ENCODE data around the gene CASZ1. TPM values are rescaled to one million over a fixed set of nuclear protein-coding genes. Genes with fewer than 3 reads are reported as not detected.

The CASZ1 gene
- total RNA-seq, 2 experiments from 2014 or later: 8.1 to 9.0 TPM

DNA sequence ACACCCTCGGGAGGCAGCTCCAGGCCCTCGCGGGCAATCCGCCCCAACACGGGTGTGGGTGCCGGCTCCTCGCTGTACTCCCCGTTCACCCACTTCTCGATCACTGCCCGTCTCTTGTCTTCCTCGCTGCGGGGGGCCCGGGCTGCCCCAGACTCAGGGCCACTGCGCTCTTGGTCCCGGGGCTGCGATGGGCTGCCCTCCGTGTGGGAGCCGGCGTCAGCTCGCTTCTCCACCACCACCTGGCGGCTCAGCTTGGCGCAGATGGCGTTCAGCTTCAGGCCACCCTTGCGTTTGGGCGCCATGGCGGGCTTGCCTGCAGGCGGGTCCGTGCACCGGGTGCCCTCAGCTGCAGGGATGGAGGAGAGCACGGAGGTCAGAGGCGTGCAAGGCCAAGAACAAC, 131.2 kb downstream of the CASZ1 start:
- Mint-ChIP-seq H3K27ac (no peak overlapping the region), H3K9me3 (no peaks in the 10 kb centered on the region), H3K36me3 (ENCODE audit: low read depth) (no peaks in the 10 kb centered on the region), H3K4me3 (no peak overlapping the region), H3K27me3 (no peaks in the 10 kb centered on the region), H3K4me1 (no peaks in the 10 kb centered on the region)
- no peak for DNase-seq
- CTCF ChIA-PET: no interaction called here
- POLR2A ChIA-PET: no interaction called here

DNA sequence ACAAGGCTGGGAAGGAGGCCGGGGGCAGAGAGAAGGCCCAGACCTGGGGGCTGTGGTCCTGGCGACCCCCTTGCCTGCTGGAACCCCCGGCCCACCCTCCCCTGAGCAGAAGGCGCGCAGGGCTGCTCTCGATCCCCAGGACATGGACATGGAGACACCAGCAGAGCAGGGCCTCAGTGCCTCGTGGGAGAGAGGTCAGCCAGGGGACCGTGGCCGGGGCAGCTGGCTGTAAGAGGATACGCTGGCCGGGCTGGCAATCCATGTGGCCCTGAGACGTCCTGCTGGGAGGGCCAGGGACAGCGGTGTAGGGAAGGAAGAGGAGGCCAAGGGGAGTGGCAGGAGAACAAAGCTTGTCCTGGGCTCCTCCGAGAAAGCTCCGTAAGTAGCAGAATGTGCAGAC, 132.2 kb downstream of the CASZ1 start:
- Mint-ChIP-seq H3K27me3 (no peaks in the 10 kb centered on the region), H3K4me1 (no peaks in the 10 kb centered on the region), H3K9me3 (no peaks in the 10 kb centered on the region), H3K27ac (no peak overlapping the region), H3K36me3 (ENCODE audit: low read depth) (no peaks in the 10 kb centered on the region), H3K4me3 (no peak overlapping the region)
- POLR2A ChIA-PET: no interaction called here
- no peak for DNase-seq
- CTCF ChIA-PET: no interaction called here

DNA sequence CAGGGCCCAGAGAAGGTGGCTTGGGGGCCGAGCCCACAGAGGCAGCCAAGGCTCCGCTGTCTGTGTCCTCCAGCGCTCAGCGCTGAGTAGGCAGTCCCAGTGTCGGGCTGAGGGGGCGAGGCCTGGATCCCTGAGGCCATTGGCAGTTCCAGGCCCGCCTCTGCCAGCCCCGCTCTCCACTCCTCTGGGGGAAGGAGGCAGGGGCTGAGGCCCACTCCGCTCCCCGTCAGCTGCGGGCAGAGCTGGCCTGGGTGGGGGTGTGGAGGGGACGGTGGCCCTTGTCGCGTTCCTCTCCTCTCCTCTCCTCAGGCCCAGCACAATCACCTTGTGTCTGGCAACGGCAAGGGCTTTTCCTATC, 132.8 kb downstream of the CASZ1 start:
- no peaks in the 10 kb centered on the region for H3K9me3 Mint-ChIP-seq
- ChIA-PET POLR2A (no interaction called here), CTCF (no interaction called here)
- H3K4me1 Mint-ChIP-seq: no peaks in the 10 kb centered on the region
- no peaks in the 10 kb centered on the region for H3K36me3 Mint-ChIP-seq (ENCODE audit: low read depth)
- no peak overlapping the region for H3K4me3 Mint-ChIP-seq
- no peaks in the 10 kb centered on the region for H3K27me3 Mint-ChIP-seq
- no peak overlapping the region for H3K27ac Mint-ChIP-seq
- DNase-seq: no peak

DNA sequence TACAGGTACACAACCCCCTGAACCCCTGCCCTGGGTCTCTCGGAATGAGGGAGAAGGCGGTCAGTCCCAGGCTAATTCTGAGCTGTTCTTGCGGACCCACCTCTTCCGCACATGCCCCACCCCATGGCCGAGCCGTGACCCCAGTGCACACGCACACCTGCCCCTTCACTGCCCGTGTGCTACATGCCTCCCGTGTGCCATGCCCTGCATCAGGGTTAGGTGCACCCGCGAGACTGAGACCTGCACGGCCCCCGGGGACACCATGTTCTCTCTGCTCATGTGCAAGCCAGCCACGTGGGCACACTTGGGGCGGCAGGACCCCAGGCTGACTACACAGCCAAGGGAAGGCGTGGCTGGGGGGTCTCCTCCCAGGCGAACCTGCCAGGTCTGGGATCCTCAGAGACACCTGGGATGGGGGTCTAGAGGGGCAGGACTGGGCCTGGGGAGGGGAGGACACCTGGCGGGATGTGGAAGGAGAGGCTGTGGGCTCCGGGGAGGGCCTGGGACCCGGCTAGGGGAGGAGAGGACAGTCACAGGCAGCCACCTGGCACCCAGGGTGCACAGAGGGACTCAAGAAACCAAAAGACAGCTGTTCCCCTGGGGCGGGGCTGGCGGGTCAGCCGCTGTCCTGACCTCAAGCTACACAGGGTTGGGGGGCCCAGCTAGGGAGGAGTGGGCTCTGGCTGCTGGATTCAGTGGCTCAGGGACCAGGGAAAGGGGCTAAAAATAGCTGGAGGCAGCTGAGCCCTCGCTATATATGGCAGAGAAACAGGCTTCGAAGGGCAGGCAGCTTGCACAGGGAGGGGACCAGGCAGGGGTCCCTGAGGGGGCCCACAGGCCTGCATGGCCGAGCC, 133.4 kb downstream of the CASZ1 start:
- H3K4me3 Mint-ChIP-seq: no peak overlapping the region
- ChIA-PET CTCF (no interaction called here), POLR2A (no interaction called here)
- H3K27ac Mint-ChIP-seq: no peak overlapping the region
- H3K36me3 Mint-ChIP-seq (ENCODE audit: low read depth): no peaks in the 10 kb centered on the region
- no peaks in the 10 kb centered on the region for H3K27me3 Mint-ChIP-seq
- H3K4me1 Mint-ChIP-seq: no peaks in the 10 kb centered on the region
- H3K9me3 Mint-ChIP-seq: no peaks in the 10 kb centered on the region
- no peak for DNase-seq

DNA sequence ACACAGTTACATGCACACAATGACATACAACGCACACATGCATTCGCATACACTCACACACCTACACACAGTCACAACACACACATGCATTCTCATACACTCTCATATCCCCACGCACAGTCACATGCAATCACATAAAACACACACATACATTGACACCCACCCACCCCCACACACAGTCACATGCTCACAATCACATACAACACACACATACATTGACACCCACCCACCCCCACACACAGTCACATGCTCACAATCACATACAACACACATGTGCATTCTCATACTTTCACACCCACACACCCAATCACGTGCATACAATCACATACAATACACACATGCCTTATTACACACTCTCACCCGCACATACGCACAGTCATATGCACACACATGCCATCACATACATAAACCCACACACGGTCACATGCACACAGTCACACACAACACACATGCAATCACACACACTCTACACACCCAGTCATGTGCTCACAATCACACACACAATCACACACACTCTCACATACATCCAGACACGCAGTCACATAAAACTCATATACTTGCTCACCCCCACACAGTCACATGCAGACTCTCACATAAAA, 134.3 kb downstream of the CASZ1 start:
- POLR2A ChIA-PET: no interaction called here
- H3K36me3 Mint-ChIP-seq (ENCODE audit: low read depth): no peaks in the 10 kb centered on the region

DNA sequence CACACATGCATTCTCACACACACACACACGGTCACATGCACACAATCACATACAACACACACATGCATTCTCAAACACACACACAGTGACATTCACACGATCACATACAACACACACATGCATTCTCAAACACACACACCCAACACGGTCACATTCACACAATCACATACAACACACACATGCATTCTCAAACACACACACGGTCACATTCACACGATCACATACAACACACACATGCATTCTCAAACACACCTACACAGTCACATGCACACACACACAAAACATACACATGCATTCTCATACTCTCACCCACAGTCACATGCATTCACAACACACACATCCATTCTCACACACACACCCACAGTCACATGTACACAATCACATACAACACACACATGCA, 135.0 kb downstream of the CASZ1 start:
- ChIA-PET CTCF (no interaction called here), POLR2A (no interaction called here)

More for the DNA sequence above, 134.3 kb downstream of the CASZ1 start:
- DNase-seq: no peak
- H3K4me3 Mint-ChIP-seq: no peak overlapping the region
- no peaks in the 10 kb centered on the region for H3K9me3 Mint-ChIP-seq
- no peaks in the 10 kb centered on the region for H3K27me3 Mint-ChIP-seq
- CTCF ChIA-PET: no interaction called here
- no peak overlapping the region for H3K27ac Mint-ChIP-seq
- no peaks in the 10 kb centered on the region for H3K4me1 Mint-ChIP-seq

DNA sequence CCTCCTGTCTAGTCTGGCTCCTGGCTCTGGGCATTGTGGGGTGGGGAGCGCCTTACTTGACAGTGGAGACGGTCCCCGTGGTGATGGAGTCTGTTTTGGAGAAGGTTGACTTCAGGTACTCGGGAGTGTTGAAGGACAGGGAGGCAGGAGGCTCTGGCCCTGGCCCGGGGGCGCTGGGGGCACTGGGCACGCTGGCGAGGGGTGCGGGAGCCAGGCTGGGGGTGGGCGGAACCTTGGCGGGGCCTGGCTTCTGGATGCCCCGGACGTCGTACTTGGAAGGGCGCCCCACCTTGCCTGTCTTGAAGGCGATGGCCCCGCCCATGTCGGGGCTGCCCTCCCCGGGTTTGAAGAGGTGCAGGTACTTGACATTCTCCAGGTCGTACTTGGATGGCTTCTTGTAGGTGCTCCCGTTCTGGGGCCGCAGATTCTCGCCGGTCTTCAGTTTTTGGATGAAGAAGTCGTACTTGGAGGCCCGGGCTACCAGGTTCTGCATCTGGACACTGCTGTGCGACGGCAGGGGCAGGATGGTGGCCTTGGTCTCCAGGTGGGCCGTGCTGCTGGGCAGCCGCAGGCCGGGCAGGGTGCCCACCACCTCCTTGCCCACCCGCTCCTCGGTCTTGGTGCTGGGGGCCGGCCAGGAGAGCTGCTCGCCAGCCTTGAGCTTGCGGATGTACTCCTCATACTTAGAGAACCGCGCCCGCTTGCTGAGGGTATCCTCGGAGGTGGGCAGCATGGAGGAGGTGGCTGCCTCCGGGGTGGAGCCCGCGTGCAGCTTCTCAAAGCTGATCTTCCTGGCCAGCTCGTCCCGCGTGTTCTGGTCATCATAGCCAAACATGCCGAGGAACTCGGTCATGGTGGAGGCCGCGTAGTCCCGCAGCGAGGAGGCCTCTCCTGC, 136.6 kb downstream of the CASZ1 start:
- H3K4me1 Mint-ChIP-seq: no peaks in the 10 kb centered on the region
- no peak overlapping the region for H3K4me3 Mint-ChIP-seq
- H3K27me3 Mint-ChIP-seq: no peaks in the 10 kb centered on the region
- H3K9me3 Mint-ChIP-seq: no peaks in the 10 kb centered on the region
- no peaks in the 10 kb centered on the region for H3K36me3 Mint-ChIP-seq (ENCODE audit: low read depth)
- no peak overlapping the region for H3K27ac Mint-ChIP-seq
- CTCF ChIA-PET: no interaction called here
- POLR2A ChIA-PET: no interaction called here
- no peak for DNase-seq

More for the DNA sequence above, 135.0 kb downstream of the CASZ1 start:
- Mint-ChIP-seq H3K27me3 (no peaks in the 10 kb centered on the region), H3K27ac (no peak overlapping the region), H3K4me3 (no peak overlapping the region), H3K36me3 (ENCODE audit: low read depth) (no peaks in the 10 kb centered on the region), H3K9me3 (no peaks in the 10 kb centered on the region), H3K4me1 (no peaks in the 10 kb centered on the region)
- DNase-seq: no peak

DNA sequence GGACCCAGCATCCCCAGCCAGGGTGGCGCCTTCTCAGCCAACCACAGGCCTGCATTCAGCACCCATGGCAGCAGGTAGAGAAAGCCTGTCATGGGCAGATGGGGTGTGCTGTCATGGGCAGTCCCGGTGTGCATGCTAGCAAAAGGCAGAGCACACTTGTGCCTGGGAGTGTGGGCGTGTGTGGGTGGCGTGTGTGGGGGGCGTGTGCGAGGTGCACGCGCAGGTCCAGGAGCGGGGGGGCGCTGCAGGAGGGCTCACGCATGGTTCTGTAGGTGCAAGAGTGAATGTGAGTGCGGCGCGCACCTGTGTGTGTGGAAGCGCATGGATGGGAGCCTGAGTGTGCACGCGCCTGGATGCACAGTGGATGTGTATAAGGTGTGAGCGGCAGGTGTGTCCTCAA, 137.2 kb downstream of the CASZ1 start:
- H3K27me3 Mint-ChIP-seq: no peaks in the 10 kb centered on the region
- H3K4me3 Mint-ChIP-seq: no peak overlapping the region
- ChIA-PET POLR2A (no interaction called here), CTCF (no interaction called here)
- H3K27ac Mint-ChIP-seq: no peak overlapping the region
- DNase-seq: no peak
- no peaks in the 10 kb centered on the region for H3K36me3 Mint-ChIP-seq (ENCODE audit: low read depth)
- no peaks in the 10 kb centered on the region for H3K4me1 Mint-ChIP-seq
- no peaks in the 10 kb centered on the region for H3K9me3 Mint-ChIP-seq

DNA sequence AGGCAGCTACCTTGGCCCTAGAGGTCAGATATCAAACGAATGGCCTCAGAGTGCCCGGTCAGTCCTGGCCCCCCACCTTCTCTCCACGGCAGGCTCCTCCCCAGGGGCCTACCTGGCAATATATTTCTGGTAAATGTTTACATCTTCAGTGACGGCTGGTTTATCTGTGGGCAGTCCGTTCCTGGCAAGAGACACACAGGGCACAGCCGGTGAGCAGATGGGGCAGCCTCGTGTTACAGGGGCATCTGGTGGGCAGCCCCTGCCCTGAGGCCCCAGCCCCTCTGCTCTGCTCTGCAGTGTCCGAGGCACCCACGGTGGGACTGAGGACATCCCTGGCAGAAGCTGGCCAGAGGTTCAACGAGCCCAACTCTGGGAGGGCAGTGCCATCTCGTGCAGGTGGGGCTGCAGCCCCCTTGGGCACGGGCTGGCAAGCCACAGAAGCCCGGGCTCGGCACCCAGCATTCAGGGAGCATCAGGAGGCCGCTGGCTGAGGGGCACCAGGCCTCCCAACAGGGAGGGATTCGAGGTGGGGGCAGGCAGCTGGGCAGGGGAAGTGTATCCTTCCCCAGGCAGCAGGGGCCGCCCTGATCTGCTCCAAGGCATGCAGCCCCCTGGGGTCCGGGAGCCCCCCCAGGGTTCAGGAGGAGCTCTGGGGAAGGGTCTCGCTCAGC, 137.9 kb downstream of the CASZ1 start:
- Mint-ChIP-seq H3K4me1 (no peaks in the 10 kb centered on the region), H3K27me3 (no peaks in the 10 kb centered on the region), H3K27ac (no peak overlapping the region), H3K36me3 (ENCODE audit: low read depth) (no peaks in the 10 kb centered on the region), H3K4me3 (no peak overlapping the region), H3K9me3 (no peaks in the 10 kb centered on the region)
- no peak for DNase-seq
- ChIA-PET POLR2A (no interaction called here), CTCF (no interaction called here)

DNA sequence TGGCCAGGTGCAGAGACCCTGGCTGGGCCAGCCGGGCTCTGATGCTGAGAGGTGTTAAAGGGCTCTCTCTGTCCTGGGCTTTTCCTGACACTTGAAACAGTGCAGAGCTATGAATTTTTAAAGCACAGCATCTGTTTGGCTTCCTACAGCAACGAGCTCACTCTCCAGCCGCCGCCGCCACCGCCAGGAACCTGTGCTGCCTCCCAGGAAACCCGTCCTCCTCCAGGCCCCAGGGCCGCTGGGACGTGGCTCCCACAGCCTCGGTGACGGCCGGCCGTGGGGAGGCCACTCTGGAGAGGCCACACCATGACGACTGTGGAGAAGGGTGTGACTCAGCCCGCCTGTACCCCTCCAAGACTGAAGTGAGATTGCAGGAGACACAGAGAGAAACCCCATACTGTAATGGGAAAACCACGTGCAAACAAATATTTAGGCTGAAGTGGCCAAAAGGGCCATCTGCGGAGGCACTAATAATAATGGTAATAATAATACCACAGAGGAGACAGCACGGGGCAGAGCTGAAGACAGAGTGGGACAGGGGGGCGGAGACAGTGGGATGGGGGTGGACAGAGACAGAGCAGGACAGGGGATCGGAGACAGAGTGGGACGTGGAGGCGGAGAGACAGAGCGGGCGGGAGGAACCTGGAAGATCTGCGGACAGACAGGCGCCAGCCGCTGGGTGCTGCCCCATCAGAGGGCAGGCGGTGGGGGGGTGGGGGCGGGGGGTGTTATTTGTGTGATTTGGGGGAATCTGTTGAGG, 139.2 kb downstream of the CASZ1 start:
- Mint-ChIP-seq H3K27ac (no peak overlapping the region), H3K36me3 (ENCODE audit: low read depth) (no peaks in the 10 kb centered on the region), H3K27me3 (no peaks in the 10 kb centered on the region), H3K4me1 (no peaks in the 10 kb centered on the region), H3K4me3 (no peak overlapping the region), H3K9me3 (no peaks in the 10 kb centered on the region)
- CTCF ChIA-PET: no interaction called here
- no peak for DNase-seq
- POLR2A ChIA-PET: no interaction called here

DNA sequence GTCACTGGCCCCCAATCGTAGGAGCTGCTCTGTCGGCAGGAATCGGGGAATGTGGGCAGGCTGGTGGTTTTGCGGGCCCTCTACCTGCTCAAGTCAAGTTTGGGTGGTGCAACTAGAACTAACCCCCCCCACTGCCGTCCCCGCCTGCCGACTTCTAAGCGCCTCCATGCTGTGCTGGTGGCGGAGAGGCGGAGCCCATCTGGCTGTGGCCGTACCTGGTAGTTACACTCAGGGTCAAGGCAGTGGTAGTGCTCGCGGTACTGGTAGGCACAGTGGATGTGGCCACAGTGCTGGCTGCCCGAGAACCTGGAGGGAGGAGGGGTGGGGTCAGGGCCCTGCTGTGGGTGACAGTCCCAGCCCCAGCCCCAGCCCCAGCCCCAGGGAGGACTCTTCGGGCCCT, 140.0 kb downstream of the CASZ1 start:
- H3K27me3 Mint-ChIP-seq: no peaks in the 10 kb centered on the region
- H3K4me1 Mint-ChIP-seq: no peaks in the 10 kb centered on the region
- H3K36me3 Mint-ChIP-seq (ENCODE audit: low read depth): no peaks in the 10 kb centered on the region
- ChIA-PET POLR2A (no interaction called here), CTCF (no interaction called here)
- no peak overlapping the region for H3K27ac Mint-ChIP-seq
- H3K4me3 Mint-ChIP-seq: no peak overlapping the region
- no peak for DNase-seq
- H3K9me3 Mint-ChIP-seq: no peaks in the 10 kb centered on the region

DNA sequence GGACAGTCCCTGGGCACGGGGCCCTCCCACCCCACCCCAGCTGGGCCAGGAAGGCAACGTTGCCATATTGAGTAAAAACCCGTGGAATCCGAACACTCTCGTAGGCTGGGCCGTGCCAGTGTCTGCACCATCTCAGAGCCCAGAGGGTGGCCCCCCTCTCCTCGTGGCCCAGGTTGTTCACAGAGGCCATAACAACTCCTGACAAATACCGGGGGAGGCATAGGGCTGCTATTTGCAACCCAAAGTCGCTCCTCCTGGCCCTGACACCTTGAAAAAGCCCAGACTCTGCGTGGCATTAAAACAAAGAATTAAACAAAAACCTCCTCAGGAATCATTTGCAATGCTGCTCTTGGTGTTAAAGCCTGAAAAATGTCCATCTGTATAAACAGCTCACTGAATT, 141.4 kb downstream of the CASZ1 start:
- no peaks in the 10 kb centered on the region for H3K27me3 Mint-ChIP-seq
- H3K36me3 Mint-ChIP-seq (ENCODE audit: low read depth): no peaks in the 10 kb centered on the region
- ChIA-PET POLR2A (no interaction called here), CTCF (no interaction called here)
- no peaks in the 10 kb centered on the region for H3K9me3 Mint-ChIP-seq
- no peak overlapping the region for H3K4me3 Mint-ChIP-seq
- H3K4me1 Mint-ChIP-seq: no peaks in the 10 kb centered on the region
- H3K27ac Mint-ChIP-seq: no peak overlapping the region
- DNase-seq: no peak

Data from activated CD4-positive, alpha-beta memory T cell treated with anti-CD3 and anti-CD28 coated beads, Interleukin-2, amount 10 ng/mL, durations not matched to agents 7 days and 5 days (primary cell).